Right atrium auricular region (tissue), 2 donors: ENCODE results near the gene PRDM16. TPM values are rescaled to one million over a fixed set of nuclear protein-coding genes. Genes with fewer than 3 reads are reported as not detected.

Source experiments
- DNase-seq: peaks from one replicate; pipeline ENCODE4 v3.0.0-alpha.2; 2019; ENCODE audit warnings: low spot score
- H3K27ac ChIP-seq, 2 donors: fragments of 200-600 bp; sonication (generic); 1 replicate in 1 of 2; 2 replicates in 1 of 2; pipeline ENCODE4 v1.5.1; 2016 to 2019
- H3K27me3 ChIP-seq, 2 donors: fragments of 200-600 bp; sonication (generic); one replicate each; pipeline versions ENCODE4 v1.5.1 to v1.6.0; 2017 to 2019
- H3K36me3 ChIP-seq: fragments of 200-600 bp; sonication (generic); one replicate; pipeline ENCODE4 v1.5.1; 2016
- H3K4me1 ChIP-seq, 2 donors: fragments of 200-600 bp; sonication (generic); one replicate each; pipeline versions ENCODE4 v1.5.1 to v1.6.0; 2017 to 2019
- H3K4me3 ChIP-seq, 2 donors: fragments of 200-600 bp; sonication (generic); 1 replicate in 1 of 2; 2 replicates in 1 of 2; pipeline ENCODE4 v1.5.1; 2017 to 2019; ENCODE audit warnings: mild to moderate bottlenecking in 1 of 2, moderate library complexity in 1 of 2
- H3K9me3 ChIP-seq, 2 donors: fragments of 200-600 bp; sonication (generic); one replicate each; pipeline ENCODE4 v1.5.1; 2019
- total RNA-seq, 2 donors: library from RNA; depleted of rRNA; stranded (reverse); fragments of >200 nt; gene quantifications; one replicate each; pipeline ENCODE4 v1.1.0, GENCODE V29; 2016
- TF ChIP-seq, protein P1 (sequence below), 2 donors: fragments of 200-600 bp; sonication (generic); IDR thresholded peaks; one replicate each; pipeline ENCODE4 v1.5.1; 2019; ENCODE audit warnings: antibody characterized with exemption in 2 of 2

Gene PRDM16
- total RNA-seq, 2 donors from 2014 or later = 0.22 to 3.3 TPM

GRCh38 chr1:3453891-3454810 lies 385.1 kb downstream of the PRDM16 start, which contains the start of gene ARHGEF16:
Gene ARHGEF16, plus strand, starts transcription at chr1:3454665. Its CDS starts 8,420 bp downstream, at chr1:3463085.
- H3K27ac ChIP-seq = peak within 1 kb of the TSS in 1 of 2 donors; percentile 47

GRCh38 chr1:3454811-3455618 lies 386.0 kb downstream of the PRDM16 start:
- Histone ChIP-seq H3K4me3 (peak overlapping the region; percentile 49 to 66), H3K27ac (peak overlapping the region in 1 of 2 donors; percentile 47), H3K9me3 (no peaks in the 10 kb centered on the region), H3K4me1 (peaks cover 0 to 41% of the 10 kb centered on the region in 2 donors), H3K27me3 (no peaks in the 10 kb centered on the region), H3K36me3 (no peaks in the 10 kb centered on the region)
- DNase-seq = no peak
- TF ChIP-seq, protein P1, sequence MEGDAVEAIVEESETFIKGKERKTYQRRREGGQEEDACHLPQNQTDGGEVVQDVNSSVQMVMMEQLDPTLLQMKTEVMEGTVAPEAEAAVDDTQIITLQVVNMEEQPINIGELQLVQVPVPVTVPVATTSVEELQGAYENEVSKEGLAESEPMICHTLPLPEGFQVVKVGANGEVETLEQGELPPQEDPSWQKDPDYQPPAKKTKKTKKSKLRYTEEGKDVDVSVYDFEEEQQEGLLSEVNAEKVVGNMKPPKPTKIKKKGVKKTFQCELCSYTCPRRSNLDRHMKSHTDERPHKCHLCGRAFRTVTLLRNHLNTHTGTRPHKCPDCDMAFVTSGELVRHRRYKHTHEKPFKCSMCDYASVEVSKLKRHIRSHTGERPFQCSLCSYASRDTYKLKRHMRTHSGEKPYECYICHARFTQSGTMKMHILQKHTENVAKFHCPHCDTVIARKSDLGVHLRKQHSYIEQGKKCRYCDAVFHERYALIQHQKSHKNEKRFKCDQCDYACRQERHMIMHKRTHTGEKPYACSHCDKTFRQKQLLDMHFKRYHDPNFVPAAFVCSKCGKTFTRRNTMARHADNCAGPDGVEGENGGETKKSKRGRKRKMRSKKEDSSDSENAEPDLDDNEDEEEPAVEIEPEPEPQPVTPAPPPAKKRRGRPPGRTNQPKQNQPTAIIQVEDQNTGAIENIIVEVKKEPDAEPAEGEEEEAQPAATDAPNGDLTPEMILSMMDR (IDR thresholded peaks at IDR 0.05) = no peak

More at GRCh38 chr1:3453891-3454810, 385.1 kb downstream of the PRDM16 start, which contains the start of gene ARHGEF16:
- H3K4me1 ChIP-seq = peaks cover 0 to 34% of the 10 kb centered on the region in 2 donors
- H3K36me3 ChIP-seq = no peaks in the 10 kb centered on the region
- TF ChIP-seq, protein P1 (IDR thresholded peaks at IDR 0.05) = peak; percentile 40 to 63
- no peak for DNase-seq
- no peaks in the 10 kb centered on the region for H3K27me3 ChIP-seq
- H3K4me3 ChIP-seq = peak within 1 kb of the TSS; percentile 49 to 66
- no peaks in the 10 kb centered on the region for H3K9me3 ChIP-seq

DNA sequence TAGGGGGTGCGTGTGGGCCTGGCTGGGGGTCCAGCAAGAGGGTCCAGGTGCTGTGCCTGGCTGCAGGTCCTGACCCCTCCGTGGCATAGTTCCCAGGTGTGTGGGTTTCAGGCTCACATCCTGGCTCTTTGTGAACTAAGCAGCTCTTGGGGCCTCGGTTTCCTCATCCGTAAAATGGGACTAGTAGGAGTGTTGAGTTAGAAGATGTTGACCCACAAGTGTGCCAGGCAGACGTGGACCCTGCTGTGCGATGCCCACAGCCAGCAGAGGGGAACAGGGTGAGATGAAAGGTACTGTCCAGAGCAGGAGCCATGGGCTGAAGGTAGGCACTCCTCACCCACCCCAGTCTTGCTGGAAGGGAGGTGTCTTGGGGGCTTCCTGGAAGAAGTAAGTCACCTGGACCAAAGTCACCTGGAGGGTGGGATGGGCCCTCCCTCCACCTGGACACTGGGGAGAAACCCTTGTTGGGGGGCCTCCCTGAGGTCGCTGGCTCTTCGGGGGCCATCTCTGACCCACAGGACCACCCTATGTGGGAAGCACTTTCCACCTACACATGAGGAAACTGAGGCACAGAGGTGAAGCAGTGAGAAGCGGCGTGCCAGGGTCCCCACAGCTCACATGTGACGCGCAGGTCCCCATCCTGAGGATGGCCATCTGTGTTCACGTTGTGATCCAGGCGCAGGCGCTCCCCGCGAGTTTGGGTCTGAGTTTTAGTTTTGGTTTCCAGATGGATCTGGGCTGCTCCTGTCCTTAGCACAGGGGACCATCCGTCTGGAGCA lies 386.9 kb downstream of the PRDM16 start:
- Histone ChIP-seq H3K27ac (no peak overlapping the region), H3K4me3 (no peak overlapping the region), H3K36me3 (no peaks in the 10 kb centered on the region), H3K4me1 (peaks cover 0 to 49% of the 10 kb centered on the region in 2 donors), H3K27me3 (no peaks in the 10 kb centered on the region), H3K9me3 (no peaks in the 10 kb centered on the region)
- DNase-seq = no peak
- TF ChIP-seq, protein P1 (IDR thresholded peaks at IDR 0.05) = no peak

DNA sequence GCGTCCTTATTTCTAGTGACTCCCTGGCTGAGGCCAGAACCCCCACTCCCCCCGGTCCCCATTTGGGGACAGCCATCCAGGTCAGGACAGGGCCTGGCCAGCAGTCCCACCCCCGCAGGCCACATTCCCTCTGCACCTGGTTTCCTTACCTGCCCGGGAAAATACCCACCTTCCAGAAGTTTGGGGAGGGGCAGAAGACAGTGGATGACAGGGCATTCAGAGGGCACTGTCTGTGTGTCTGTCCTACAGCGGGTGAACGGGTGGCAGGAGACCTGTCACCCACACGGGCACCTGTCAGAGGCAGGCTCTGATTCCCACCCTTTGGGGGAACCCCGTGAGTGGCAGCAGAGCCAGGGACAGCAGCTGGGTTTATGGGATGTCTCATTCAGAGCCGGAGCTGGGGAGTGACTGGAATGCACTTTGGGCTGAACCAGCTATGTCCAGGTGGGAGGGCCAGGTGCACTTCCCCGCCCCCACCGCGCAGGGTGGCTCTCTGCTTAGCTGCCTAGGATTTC lies 387.5 kb downstream of the PRDM16 start:
- DNase-seq = no peak
- H3K4me1 ChIP-seq = peaks cover 0 to 51% of the 10 kb centered on the region in 2 donors
- no peaks in the 10 kb centered on the region for H3K27me3 ChIP-seq
- H3K36me3 ChIP-seq = no peaks in the 10 kb centered on the region
- TF ChIP-seq, protein P1 (IDR thresholded peaks at IDR 0.05) = no peak
- H3K9me3 ChIP-seq = no peaks in the 10 kb centered on the region
- H3K27ac ChIP-seq = no peak overlapping the region
- no peak overlapping the region for H3K4me3 ChIP-seq
